Right cardiac atrium (tissue), 5 donors: ENCODE results near the gene APCDD1. TPM values are rescaled to one million over a fixed set of nuclear protein-coding genes. Genes with fewer than 3 reads are reported as not detected.
"Not testable (repeated sequence)": the region's sequence is repeated elsewhere in the genome, so short reads cannot be mapped to it uniquely, and the experiment has no call there.

ENCODE experiments used
- ATAC-seq, 2 donors: fragments of 200-7000 bp; cut with Tn5 transposase; one replicate each; pipeline versions ENCODE4 v1.8.0 to v1.9.1; 2020; ENCODE audit warnings: moderate library complexity in 2 of 2, mild to moderate bottlenecking in 1 of 2
- DNase-seq, 3 donors: peaks; one replicate each; pipeline ENCODE4 v3.0.0-alpha.2; 2020
- H3K27ac ChIP-seq: one replicate; pipeline ENCODE4 v1.5.1; 2013; ENCODE audit warnings: mild to moderate bottlenecking, low read length, control low read depth, moderate library complexity
- H3K27me3 ChIP-seq: one replicate; pipeline ENCODE4 v1.6.1; 2013; ENCODE audit not compliant: control insufficient read depth, insufficient read depth
- H3K4me1 ChIP-seq: one replicate; pipeline ENCODE4 v1.6.1; 2013; ENCODE audit warnings: low read length; ENCODE audit not compliant: control insufficient read depth, insufficient read depth
- H3K4me3 ChIP-seq: one replicate; pipeline ENCODE4 v1.5.1; 2013; ENCODE audit warnings: low read length, control low read depth
- H3K9me3 ChIP-seq: one replicate; pipeline ENCODE4 v1.6.1; 2013; ENCODE audit warnings: low read length; ENCODE audit not compliant: control insufficient read depth
- WGBS: extraction: QIAGEN DNeasy Blood & Tissue Kit; methylation state at CpG from one replicate; pipeline ENCODE4 v1.1.7; 2013; 5-methylcytosine and 5-hydroxymethylcytosine counted together
- intact Hi-C, 4 donors: fragments of 100-400 bp; cut with DNase I; formaldehyde crosslinking; loops; one replicate each; pipeline versions ENCODE4 v1.11.0 to v1.14.0; 2022 to 2023
- polyA plus RNA-seq: library from polyadenylated mRNA; stranded (reverse); fragments of 200-250 nt; gene quantifications from one replicate; pipeline ENCODE4 v1.2.3, GENCODE V29; 2013
- total RNA-seq, 4 donors: library from RNA; stranded (reverse); fragmentation: NEBNext Ultra II Directional; extraction: Animal tissue kit (Norgen Biotek cat#: 25700); gene quantifications; one replicate each; pipeline ENCODE4 v1.2.1, GENCODE V29; 2021
- donor health status: healthy with polysubstance abuse.
- donor health status: DM: no; HTN: yes; CAD: no.
- donor health status: DM: no; HTN: no; CAD: no.
- donor health status: DM: no; HTN: yes; CAD: no; lungs with severe emphysema.
- donor health status: DM: yes; HTN: yes; CAD: no.

The APCDD1 gene
- total and polyA plus RNA-seq, 5 donors = 18.2 to 76.1 (median 48.0) TPM

- ATAC-seq (no peak), DNase-seq (no peak)
- 69% methylated on average over 3 of the region's 3 CpGs for WGBS
- H3K27me3 ChIP-seq = no peaks in the 10 kb centered on the region
- no peaks in the 10 kb centered on the region for H3K9me3 ChIP-seq
- peaks cover 2% of the 10 kb centered on the region for H3K4me1 ChIP-seq
- intact Hi-C loops = no loop called here
- no peak overlapping the region for H3K27ac ChIP-seq
- no peak overlapping the region for H3K4me3 ChIP-seq
Measured at GRCh38 chr18:10530002-10530401, 75.6 kb downstream of the APCDD1 start.

DNA sequence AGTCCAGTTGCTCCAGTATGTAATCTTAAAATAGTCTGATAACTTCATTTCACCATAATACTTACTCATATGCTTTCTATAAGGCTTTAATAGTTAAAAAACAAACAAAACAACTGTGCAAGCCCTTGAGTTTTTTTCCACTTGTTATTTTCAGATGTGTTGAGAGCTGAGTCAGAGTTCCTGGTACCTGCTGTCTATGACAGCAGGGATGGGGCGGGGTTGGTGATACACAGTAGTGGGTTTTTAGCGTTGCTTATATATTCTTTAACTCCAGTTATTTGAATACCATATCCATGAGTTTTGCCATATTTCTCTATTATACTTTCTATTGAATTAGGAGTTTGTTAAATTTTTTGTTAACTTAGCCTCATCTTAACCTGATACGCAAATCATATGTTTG is 76.4 kb downstream of the APCDD1 start:
- intact Hi-C loops = no loop called here
- no peak overlapping the region for H3K27ac ChIP-seq
- no peak overlapping the region for H3K4me3 ChIP-seq
- no peaks in the 10 kb centered on the region for H3K9me3 ChIP-seq
- WGBS = 89% methylated on average over 3 of the region's 3 CpGs
- no peak for ATAC-seq
- peaks cover 2% of the 10 kb centered on the region for H3K4me1 ChIP-seq
- DNase-seq = no peak
- no peaks in the 10 kb centered on the region for H3K27me3 ChIP-seq

GRCh38 chr18:10533111-10533510 is 78.7 kb downstream of the APCDD1 start:
- Histone ChIP-seq H3K27me3 (no peaks in the 10 kb centered on the region), H3K4me3 (no peak overlapping the region), H3K9me3 (no peaks in the 10 kb centered on the region), H3K27ac (no peak overlapping the region), H3K4me1 (peaks cover 2% of the 10 kb centered on the region)
- intact Hi-C loops = no loop called here
- WGBS = 95% methylated on average over 2 of the region's 2 CpGs
- ATAC-seq = no peak
- DNase-seq = no peak

- no peak overlapping the region for H3K27ac ChIP-seq
- no peak for DNase-seq
- H3K4me3 ChIP-seq = no peak overlapping the region
- H3K27me3 ChIP-seq = no peaks in the 10 kb centered on the region
- intact Hi-C loops = no loop called here
- no peaks in the 10 kb centered on the region for H3K4me1 ChIP-seq
- 92% methylated on average over 2 of the region's 2 CpGs for WGBS
- no peaks in the 10 kb centered on the region for H3K9me3 ChIP-seq
- no peak for ATAC-seq
Measured at GRCh38 chr18:10536280-10536679, 81.8 kb downstream of the APCDD1 start.

DNA sequence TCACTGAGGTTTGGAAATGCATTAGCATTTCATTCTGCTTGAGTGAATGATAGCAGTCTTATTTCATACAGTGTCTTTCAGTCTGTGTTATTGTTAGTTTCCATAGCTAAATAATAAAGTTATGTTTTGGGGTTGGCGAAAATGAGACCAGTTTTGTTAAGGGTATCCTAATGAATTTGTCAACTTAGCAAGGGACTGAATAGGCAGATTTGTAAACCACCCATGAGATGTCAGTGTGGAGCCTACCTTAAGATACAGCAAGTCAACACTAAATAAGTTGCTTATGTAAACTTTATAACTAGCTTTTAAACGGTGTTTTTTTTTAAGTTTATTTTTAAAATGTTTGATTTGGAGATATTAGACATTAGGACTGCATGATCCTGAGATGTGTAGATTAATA is 83.3 kb downstream of the APCDD1 start:
- Histone ChIP-seq H3K9me3 (no peaks in the 10 kb centered on the region), H3K27ac (no peak overlapping the region), H3K27me3 (no peaks in the 10 kb centered on the region), H3K4me3 (no peak overlapping the region), H3K4me1 (no peaks in the 10 kb centered on the region)
- intact Hi-C loops = no loop called here
- WGBS = 76% methylated on average over 2 of the region's 2 CpGs
- ATAC-seq (no peak), DNase-seq (no peak)

DNA sequence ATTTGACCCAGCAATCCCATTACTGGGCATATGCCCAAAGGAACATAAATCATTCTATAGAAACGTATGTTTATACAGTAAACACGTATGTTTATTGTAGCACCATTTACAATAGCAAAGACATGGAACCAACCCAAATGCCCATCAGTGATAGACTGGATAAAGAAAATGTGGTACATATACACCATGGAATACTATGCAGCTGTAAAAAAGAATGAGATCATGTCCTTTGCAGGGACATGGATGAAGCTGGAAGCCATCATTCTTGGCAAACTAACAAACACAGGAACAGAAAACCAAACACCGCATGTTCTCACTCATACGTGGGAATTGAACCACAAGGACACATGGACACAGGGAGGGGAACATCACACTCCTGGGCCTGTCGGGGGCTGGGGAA is 84.7 kb downstream of the APCDD1 start:
- H3K4me1 ChIP-seq, H3K4me3 ChIP-seq, intact Hi-C loops, ATAC-seq, H3K27ac ChIP-seq, H3K9me3 ChIP-seq, DNase-seq, H3K27me3 ChIP-seq: not testable (repeated sequence)
- 98% methylated on average over 5 of the region's 5 CpGs for WGBS

Other genes starting within 250 kb of the APCDD1 start
- gene NAPG, start 71.4 kb downstream of the APCDD1 start, total RNA-seq = 10 to 100 TPM; 30.2 to 45.8 (median 32.0) TPM
- gene NAPG, start 71.4 kb downstream of the APCDD1 start, polyA plus RNA-seq = 17.6 TPM